ENCODE measurements around the gene DNAH2. TPM values are rescaled to one million over a fixed set of nuclear protein-coding genes. Genes with fewer than 3 reads are reported as not detected.

The DNAH2 gene
- total RNA-seq, 1 experiment from 2014 or later: 0.13 TPM

DNA sequence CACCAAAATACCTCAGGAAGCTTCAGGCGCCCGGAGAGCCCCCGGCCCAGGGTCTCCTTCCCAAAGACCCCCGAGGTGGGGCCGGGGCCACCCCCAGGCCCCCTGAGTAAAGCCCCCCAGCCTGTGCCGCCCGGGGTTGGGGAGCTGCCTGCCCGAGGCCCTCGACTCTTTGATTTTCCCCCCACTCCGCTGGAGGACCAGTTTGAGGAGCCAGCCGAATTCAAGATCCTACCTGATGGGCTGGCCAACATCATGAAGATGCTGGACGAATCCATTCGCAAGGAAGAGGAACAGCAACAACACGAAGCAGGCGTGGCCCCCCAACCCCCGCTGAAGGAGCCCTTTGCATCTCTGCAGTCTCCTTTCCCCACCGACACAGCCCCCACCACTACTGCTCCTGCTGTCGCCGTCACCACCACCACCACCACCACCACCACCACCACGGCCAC, 130.6 kb downstream of the DNAH2 start:
- Histone ChIP-seq H3K4me1 (ENCODE audit: control insufficient read depth, insufficient read depth, low read length) (peaks cover 8% of the 10 kb centered on the region; the same call in 1 of the 2 replicates), H3K36me3 (ENCODE audit: control insufficient read depth, insufficient read depth, low read length) (no peaks in the 10 kb centered on the region; the same call in 1 of the 2 replicates), H3K9me3 (ENCODE audit: control insufficient read depth, insufficient read depth, low read depth, low read length) (no peaks in the 10 kb centered on the region), H3K4me3 (ENCODE audit: low read depth in 2 of 2, low read length in 2 of 2) (no peak overlapping the region), H3K27ac (ENCODE audit: low read length) (no peak overlapping the region), H3K27me3 (ENCODE audit: control insufficient read depth, insufficient read depth, low read length) (no peaks in the 10 kb centered on the region)
- BruUV-seq (replicated peaks): no TSS peak
- ATAC-seq: no peak
- CTCF ChIA-PET: no interaction called here
- intact Hi-C loops (cut with micrococcal nuclease; ENCODE audit: unreplicated experiment) (no loop called here), in situ Hi-C loops (cut with HindIII; ENCODE audit: low pct_unique_long_range_greater_than_20kb, low sequenced_read_pairs) (no loop called here)
- no peak for DNase-seq (ENCODE audit: low read depth, low spot score)
- POLR2A ChIA-PET: no interaction called here
- TF ChIP-seq, protein P1, sequence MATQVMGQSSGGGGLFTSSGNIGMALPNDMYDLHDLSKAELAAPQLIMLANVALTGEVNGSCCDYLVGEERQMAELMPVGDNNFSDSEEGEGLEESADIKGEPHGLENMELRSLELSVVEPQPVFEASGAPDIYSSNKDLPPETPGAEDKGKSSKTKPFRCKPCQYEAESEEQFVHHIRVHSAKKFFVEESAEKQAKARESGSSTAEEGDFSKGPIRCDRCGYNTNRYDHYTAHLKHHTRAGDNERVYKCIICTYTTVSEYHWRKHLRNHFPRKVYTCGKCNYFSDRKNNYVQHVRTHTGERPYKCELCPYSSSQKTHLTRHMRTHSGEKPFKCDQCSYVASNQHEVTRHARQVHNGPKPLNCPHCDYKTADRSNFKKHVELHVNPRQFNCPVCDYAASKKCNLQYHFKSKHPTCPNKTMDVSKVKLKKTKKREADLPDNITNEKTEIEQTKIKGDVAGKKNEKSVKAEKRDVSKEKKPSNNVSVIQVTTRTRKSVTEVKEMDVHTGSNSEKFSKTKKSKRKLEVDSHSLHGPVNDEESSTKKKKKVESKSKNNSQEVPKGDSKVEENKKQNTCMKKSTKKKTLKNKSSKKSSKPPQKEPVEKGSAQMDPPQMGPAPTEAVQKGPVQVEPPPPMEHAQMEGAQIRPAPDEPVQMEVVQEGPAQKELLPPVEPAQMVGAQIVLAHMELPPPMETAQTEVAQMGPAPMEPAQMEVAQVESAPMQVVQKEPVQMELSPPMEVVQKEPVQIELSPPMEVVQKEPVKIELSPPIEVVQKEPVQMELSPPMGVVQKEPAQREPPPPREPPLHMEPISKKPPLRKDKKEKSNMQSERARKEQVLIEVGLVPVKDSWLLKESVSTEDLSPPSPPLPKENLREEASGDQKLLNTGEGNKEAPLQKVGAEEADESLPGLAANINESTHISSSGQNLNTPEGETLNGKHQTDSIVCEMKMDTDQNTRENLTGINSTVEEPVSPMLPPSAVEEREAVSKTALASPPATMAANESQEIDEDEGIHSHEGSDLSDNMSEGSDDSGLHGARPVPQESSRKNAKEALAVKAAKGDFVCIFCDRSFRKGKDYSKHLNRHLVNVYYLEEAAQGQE (IDR thresholded peaks at IDR 0.05; ENCODE audit: insufficient read depth in 1 of 2, low read depth in 2 of 2, low read length in 1 of 2): no peak
- TF ChIP-seq CTCF (IDR thresholded peaks at IDR 0.05) (no peak), SIN3A (IDR thresholded peaks at IDR 0.05; ENCODE audit: borderline replicate concordance, insufficient read depth, low read depth, low read length) (no peak), POLR2AphosphoS5 (IDR thresholded peaks at IDR 0.05; ENCODE audit: low read depth, low read length) (no peak), TCF7L2 (IDR thresholded peaks at IDR 0.05; ENCODE audit: low read depth, low read length) (no peak)

DNA sequence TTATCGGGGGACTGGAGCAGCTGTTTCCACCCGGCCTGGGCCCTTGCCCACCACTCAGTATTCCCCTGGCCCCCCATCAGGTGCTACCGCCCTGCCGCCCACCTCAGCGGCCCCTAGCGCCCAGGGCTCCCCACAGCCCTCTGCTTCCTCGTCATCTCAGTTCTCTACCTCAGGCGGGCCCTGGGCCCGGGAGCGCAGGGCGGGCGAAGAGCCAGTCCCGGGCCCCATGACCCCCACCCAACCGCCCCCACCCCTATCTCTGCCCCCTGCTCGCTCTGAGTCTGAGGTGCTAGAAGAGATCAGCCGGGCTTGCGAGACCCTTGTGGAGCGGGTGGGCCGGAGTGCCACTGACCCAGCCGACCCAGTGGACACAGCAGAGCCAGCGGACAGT, 131.2 kb downstream of the DNAH2 start:
- Histone ChIP-seq H3K27ac (ENCODE audit: low read length) (no peak overlapping the region), H3K4me1 (ENCODE audit: control insufficient read depth, insufficient read depth, low read length) (peaks cover 8% of the 10 kb centered on the region; the same call in 1 of the 2 replicates), H3K9me3 (ENCODE audit: control insufficient read depth, insufficient read depth, low read depth, low read length) (no peaks in the 10 kb centered on the region), H3K36me3 (ENCODE audit: control insufficient read depth, insufficient read depth, low read length) (no peaks in the 10 kb centered on the region; the same call in 1 of the 2 replicates), H3K27me3 (ENCODE audit: control insufficient read depth, insufficient read depth, low read length) (no peaks in the 10 kb centered on the region), H3K4me3 (ENCODE audit: low read depth in 2 of 2, low read length in 2 of 2) (no peak overlapping the region)
- POLR2A ChIA-PET: no interaction called here
- DNase-seq (ENCODE audit: low read depth, low spot score) (no peak), ATAC-seq (no peak)
- CTCF ChIA-PET: no interaction called here
- no TSS peak for BruUV-seq (replicated peaks)
- intact Hi-C loops (cut with micrococcal nuclease; ENCODE audit: unreplicated experiment) (no loop called here), in situ Hi-C loops (cut with HindIII; ENCODE audit: low pct_unique_long_range_greater_than_20kb, low sequenced_read_pairs) (no loop called here)
- TF ChIP-seq TCF7L2 (IDR thresholded peaks at IDR 0.05; ENCODE audit: low read depth, low read length) (no peak), POLR2AphosphoS5 (IDR thresholded peaks at IDR 0.05; ENCODE audit: low read depth, low read length) (no peak)

- DNase-seq (ENCODE audit: low read depth, low spot score): no peak
- Histone ChIP-seq H3K4me3 (ENCODE audit: low read depth in 2 of 2, low read length in 2 of 2) (no peak overlapping the region), H3K27me3 (ENCODE audit: control insufficient read depth, insufficient read depth, low read length) (no peaks in the 10 kb centered on the region), H3K27ac (ENCODE audit: low read length) (no peak overlapping the region), H3K9me3 (ENCODE audit: control insufficient read depth, insufficient read depth, low read depth, low read length) (no peaks in the 10 kb centered on the region), H3K36me3 (ENCODE audit: control insufficient read depth, insufficient read depth, low read length) (no peaks in the 10 kb centered on the region), H3K4me1 (ENCODE audit: control insufficient read depth, insufficient read depth, low read length) (peaks cover 8% of the 10 kb centered on the region; the same call in 1 of the 2 replicates)
- in situ Hi-C loops (cut with HindIII; ENCODE audit: low pct_unique_long_range_greater_than_20kb, low sequenced_read_pairs): no loop called here
- ATAC-seq: no peak
- BruUV-seq (replicated peaks): no TSS peak
- POLR2A ChIA-PET: no interaction called here
- TF ChIP-seq CTCF (IDR thresholded peaks at IDR 0.05) (no peak), POLR2AphosphoS5 (IDR thresholded peaks at IDR 0.05; ENCODE audit: low read depth, low read length) (no peak), TCF7L2 (IDR thresholded peaks at IDR 0.05; ENCODE audit: low read depth, low read length) (no peak), SIN3A (IDR thresholded peaks at IDR 0.05; ENCODE audit: borderline replicate concordance, insufficient read depth, low read depth, low read length) (no peak)
- TF ChIP-seq, protein P1 (IDR thresholded peaks at IDR 0.05; ENCODE audit: insufficient read depth in 1 of 2, low read depth in 2 of 2, low read length in 1 of 2): no peak
- CTCF ChIA-PET: interaction anchor here (0.6 kb wide), 1 partner anchor 162 kb away, joined by 3 read pairs; the partner anchor contains the start of gene TP53
- intact Hi-C loops (cut with micrococcal nuclease; ENCODE audit: unreplicated experiment): no loop called here
Observed at GRCh38 chr17:7849130-7849750, 131.7 kb downstream of the DNAH2 start.
